Stimulated activated CD4-positive, alpha-beta T cell treated with anti-CD3 and anti-CD28 coated beads, Interleukin-2, amount 100 ng/mL, for 24 hours (primary cell): ENCODE data around the gene NR2C2.
A peak's percentile ranks its signal among the peaks of the same experiment; 100 is the strongest.

ENCODE experiments used
- DNase-seq, 2 donors: peaks; one replicate each; pipeline ENCODE4 v3.0.0-alpha.2; 2020

Gene NR2C2

GRCh38 chr3:15065550-15066007 lies 118.2 kb downstream of the NR2C2 start:
- no peak for DNase-seq

GRCh38 chr3:15066467-15066866 lies 119.1 kb downstream of the NR2C2 start:
- no peak for DNase-seq

- no peak for DNase-seq
Measured at GRCh38 chr3:15069441-15069840, 122.1 kb downstream of the NR2C2 start.

- no peak for DNase-seq
Measured at GRCh38 chr3:15071699-15072098, 124.3 kb downstream of the NR2C2 start.

GRCh38 chr3:15074500-15074899 lies 127.1 kb downstream of the NR2C2 start:
- no peak for DNase-seq

- no peak for DNase-seq
Measured at GRCh38 chr3:15079091-15079490, 131.7 kb downstream of the NR2C2 start.

GRCh38 chr3:15081960-15082664 lies 134.7 kb downstream of the NR2C2 start:
- DNase-seq = no peak

- no peak for DNase-seq
Measured at GRCh38 chr3:15083252-15083651, 135.9 kb downstream of the NR2C2 start.

- DNase-seq = no peak
Measured at GRCh38 chr3:15086263-15086662, 138.9 kb downstream of the NR2C2 start.

GRCh38 chr3:15086699-15087098 lies 139.3 kb downstream of the NR2C2 start:
- DNase-seq = no peak

GRCh38 chr3:15089201-15089600 lies 141.8 kb downstream of the NR2C2 start:
- DNase-seq = no peak

- DNase-seq = no peak
Measured at GRCh38 chr3:15091575-15091974, 144.2 kb downstream of the NR2C2 start.

- no peak for DNase-seq
Measured at GRCh38 chr3:15092686-15093085, 145.3 kb downstream of the NR2C2 start.

- no peak for DNase-seq
Measured at GRCh38 chr3:15094187-15094875, 146.9 kb downstream of the NR2C2 start.

GRCh38 chr3:15096046-15096445 lies 148.7 kb downstream of the NR2C2 start:
- DNase-seq = no peak

GRCh38 chr3:15097891-15098290 lies 150.5 kb downstream of the NR2C2 start:
- peak; percentile 29 to 32 for DNase-seq
